ENCODE measurements around the gene HLA-DRB1.

HLA-DRB1 gene

DNA sequence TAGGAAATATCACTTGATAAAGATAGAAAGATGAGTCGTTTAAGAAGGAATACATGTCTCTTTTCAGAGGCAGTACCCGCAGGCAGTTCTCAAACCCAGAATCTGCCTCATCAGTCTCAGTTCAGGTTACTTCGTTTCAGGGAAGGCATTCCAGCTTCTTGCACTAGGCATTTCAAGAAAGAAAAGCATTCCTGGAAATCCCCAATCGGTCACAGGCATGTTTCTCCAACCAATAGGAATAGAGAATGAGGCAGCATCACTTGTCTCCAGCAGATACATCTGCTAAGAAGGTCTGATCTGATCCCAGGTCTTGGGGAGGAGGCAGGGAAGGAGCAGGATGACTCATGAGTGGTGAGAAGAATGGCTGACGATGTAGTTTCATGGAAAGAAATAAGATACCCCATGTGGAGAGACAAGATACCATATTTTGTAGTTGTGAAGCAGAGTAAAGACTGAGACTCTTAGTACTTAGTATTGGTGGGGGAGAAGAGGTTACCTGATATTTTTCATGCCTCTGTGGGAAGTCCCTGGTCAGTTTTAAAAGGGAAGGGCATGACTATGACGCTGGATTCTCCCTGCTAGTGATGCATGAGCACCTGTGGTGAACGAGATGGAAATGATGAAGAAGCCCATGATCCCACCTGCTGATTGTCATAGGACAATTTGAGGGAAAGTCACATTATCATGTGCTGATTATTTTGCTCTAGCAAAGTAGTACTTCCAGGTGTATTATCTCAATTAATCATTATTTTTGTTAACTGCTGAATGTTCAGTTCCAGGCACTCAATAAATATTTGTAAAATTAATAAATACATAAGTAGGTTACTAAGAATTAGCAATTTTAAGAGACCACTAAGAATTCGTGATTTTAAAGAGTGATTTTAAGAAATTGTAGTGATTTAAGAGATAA lies 20.3 kb upstream of the HLA-DRB1 start:
- TF ChIP-seq TEAD4 (IDR thresholded peaks at IDR 0.05), result no peak
- TF ChIP-seq CREB1 (IDR thresholded peaks at IDR 0.05; ENCODE audit: low read depth), result peak; percentile 53; the same call in 1 of the 2 replicates

DNA sequence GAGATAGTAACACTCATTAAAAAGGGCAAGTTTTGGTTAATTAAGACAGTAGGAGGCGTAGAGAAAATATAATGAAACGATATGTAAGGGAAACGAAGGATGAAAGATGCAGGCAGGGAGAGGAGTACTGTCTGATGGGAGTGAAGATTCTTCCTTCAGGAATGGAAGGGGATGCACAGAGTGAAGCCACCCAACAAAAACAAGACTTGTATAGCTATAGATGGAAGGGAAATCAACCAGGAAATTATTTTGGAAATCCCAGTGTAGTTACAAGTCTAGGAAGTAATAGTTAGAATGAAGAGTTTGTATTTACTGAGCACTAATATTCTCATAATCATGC lies 19.7 kb upstream of the HLA-DRB1 start:
- TF ChIP-seq NFIC (IDR thresholded peaks at IDR 0.05) (no peak), REST (IDR thresholded peaks at IDR 0.05; ENCODE audit: low read depth) (no peak), ZBTB7A (IDR thresholded peaks at IDR 0.05; ENCODE audit: low read depth) (no peak), EP300 (IDR thresholded peaks at IDR 0.05; ENCODE audit: borderline replicate concordance) (no peak), TAF1 (IDR thresholded peaks at IDR 0.05; ENCODE audit: low read depth) (no peak), CEBPB (IDR thresholded peaks at IDR 0.05) (no peak), CREB1 (IDR thresholded peaks at IDR 0.05; ENCODE audit: low read depth) (no peak), TCF12 (IDR thresholded peaks at IDR 0.05; ENCODE audit: low read depth) (no peak), FOXM1 (IDR thresholded peaks at IDR 0.05; ENCODE audit: borderline replicate concordance, low read depth) (no peak), YY1 (IDR thresholded peaks at IDR 0.05; ENCODE audit: low read depth) (no peak), USF1 (IDR thresholded peaks at IDR 0.05) (no peak), RAD21 (IDR thresholded peaks at IDR 0.05; ENCODE audit: low read depth) (no peak), EGR1 (IDR thresholded peaks at IDR 0.05) (no peak), TEAD4 (IDR thresholded peaks at IDR 0.05) (no peak)
- TF ChIP-seq, protein P1, sequence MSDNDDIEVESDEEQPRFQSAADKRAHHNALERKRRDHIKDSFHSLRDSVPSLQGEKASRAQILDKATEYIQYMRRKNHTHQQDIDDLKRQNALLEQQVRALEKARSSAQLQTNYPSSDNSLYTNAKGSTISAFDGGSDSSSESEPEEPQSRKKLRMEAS (IDR thresholded peaks at IDR 0.05), result no peak

DNA sequence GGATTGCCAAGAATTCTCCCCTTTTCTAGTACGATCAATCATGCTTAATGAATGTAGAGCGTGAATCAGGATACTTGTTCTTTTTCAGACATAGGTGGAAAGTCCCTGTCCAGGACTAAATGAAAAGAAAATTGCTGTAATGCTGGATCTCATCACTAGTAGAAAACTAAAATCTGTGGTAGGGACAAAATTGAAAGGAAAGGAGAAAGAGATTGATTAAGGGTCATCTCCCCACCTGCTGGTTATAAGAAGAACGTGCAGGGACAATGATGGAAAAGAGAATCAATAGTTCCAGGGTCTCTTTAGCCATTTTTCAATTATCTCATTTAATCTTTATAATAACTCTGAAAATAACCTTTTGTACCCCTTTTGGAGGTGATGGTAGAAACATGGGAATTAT lies 18.7 kb upstream of the HLA-DRB1 start:
- no peak for TF ChIP-seq TEAD4 (IDR thresholded peaks at IDR 0.05)
- no peak for TF ChIP-seq RAD21 (IDR thresholded peaks at IDR 0.05; ENCODE audit: low read depth)
- TF ChIP-seq REST (IDR thresholded peaks at IDR 0.05; ENCODE audit: low read depth), result no peak
- no peak for TF ChIP-seq CREB1 (IDR thresholded peaks at IDR 0.05; ENCODE audit: low read depth)
- TF ChIP-seq TAF1 (IDR thresholded peaks at IDR 0.05; ENCODE audit: low read depth), result no peak
- no peak for TF ChIP-seq EP300 (IDR thresholded peaks at IDR 0.05; ENCODE audit: borderline replicate concordance)
- TF ChIP-seq ZBTB7A (IDR thresholded peaks at IDR 0.05; ENCODE audit: low read depth), result no peak

DNA sequence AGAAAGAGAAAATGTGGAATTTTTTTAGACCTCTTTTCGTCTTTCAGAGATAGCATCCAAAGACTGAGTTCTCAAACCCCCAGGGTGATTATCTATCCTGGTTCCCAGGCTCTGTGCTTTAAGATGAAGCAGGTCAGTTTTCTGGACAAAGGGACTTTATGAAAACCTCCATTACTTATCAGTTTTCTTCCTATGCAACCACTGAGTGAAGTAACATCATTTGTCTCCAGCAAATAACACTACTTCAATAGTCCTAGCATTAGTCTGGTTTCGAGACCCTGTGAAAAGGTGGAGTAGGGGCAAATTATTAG lies 18.3 kb upstream of the HLA-DRB1 start:
- TF ChIP-seq FOXM1 (IDR thresholded peaks at IDR 0.05; ENCODE audit: borderline replicate concordance, low read depth) (no peak), USF1 (IDR thresholded peaks at IDR 0.05) (no peak), TCF12 (IDR thresholded peaks at IDR 0.05; ENCODE audit: low read depth) (no peak), CREB1 (IDR thresholded peaks at IDR 0.05; ENCODE audit: low read depth) (no peak), ZBTB7A (IDR thresholded peaks at IDR 0.05; ENCODE audit: low read depth) (no peak), RAD21 (IDR thresholded peaks at IDR 0.05; ENCODE audit: low read depth) (no peak), REST (IDR thresholded peaks at IDR 0.05; ENCODE audit: low read depth) (no peak), YY1 (IDR thresholded peaks at IDR 0.05; ENCODE audit: low read depth) (no peak), NFIC (IDR thresholded peaks at IDR 0.05) (no peak), TAF1 (IDR thresholded peaks at IDR 0.05; ENCODE audit: low read depth) (no peak), TEAD4 (IDR thresholded peaks at IDR 0.05) (no peak), EP300 (IDR thresholded peaks at IDR 0.05; ENCODE audit: borderline replicate concordance) (no peak), EGR1 (IDR thresholded peaks at IDR 0.05) (no peak), CEBPB (IDR thresholded peaks at IDR 0.05) (no peak)
- TF ChIP-seq, protein P1 (IDR thresholded peaks at IDR 0.05), result no peak

Data from Ishikawa (cell line).